ENCODE data around the gene CEP68.
"Not testable (repeated sequence)": the region's sequence is repeated elsewhere in the genome, so short reads cannot be mapped to it uniquely, and the experiment has no call there.

The CEP68 gene

GRCh38 chr2:65056215-65057053, at the start of gene CEP68:
TSS of gene CEP68 (plus strand) at chr2:65056416. CDS start at chr2:65069445, 13,029 bp downstream.
- peak; percentile 97 for DNase-seq

GRCh38 chr2:65013776-65014175, 42.4 kb upstream of the CEP68 start:
- no peak for DNase-seq

GRCh38 chr2:65015731-65016130, 40.5 kb upstream of the CEP68 start:
- DNase-seq: no peak

- no peak for DNase-seq
Observed at GRCh38 chr2:65016789-65017188, 39.4 kb upstream of the CEP68 start.

GRCh38 chr2:65017335-65017734, 38.9 kb upstream of the CEP68 start:
- no peak for DNase-seq

GRCh38 chr2:65018141-65018582, 38.1 kb upstream of the CEP68 start:
- DNase-seq: no peak

GRCh38 chr2:65019010-65019409, 37.2 kb upstream of the CEP68 start:
- no peak for DNase-seq

- DNase-seq: no peak
Observed at GRCh38 chr2:65019675-65020195, 36.5 kb upstream of the CEP68 start.

- DNase-seq: not testable (repeated sequence)
Observed at GRCh38 chr2:65020251-65020650, 36.0 kb upstream of the CEP68 start.

- DNase-seq: no peak
Observed at GRCh38 chr2:65020943-65021528, 35.2 kb upstream of the CEP68 start.

- no peak for DNase-seq
Observed at GRCh38 chr2:65021709-65022108, 34.5 kb upstream of the CEP68 start.

- DNase-seq: no peak
Observed at GRCh38 chr2:65022189-65022588, 34.0 kb upstream of the CEP68 start.

GRCh38 chr2:65023742-65024141, 32.5 kb upstream of the CEP68 start:
- no peak for DNase-seq

GRCh38 chr2:65024149-65024829, 31.9 kb upstream of the CEP68 start:
- no peak for DNase-seq

GRCh38 chr2:65025453-65026123, 30.6 kb upstream of the CEP68 start:
- no peak for DNase-seq

GRCh38 chr2:65026154-65026553, 30.1 kb upstream of the CEP68 start:
- DNase-seq: no peak

GRCh38 chr2:65026704-65027464, 29.3 kb upstream of the CEP68 start:
- DNase-seq: no peak

- no peak for DNase-seq
Observed at GRCh38 chr2:65027616-65028244, 28.5 kb upstream of the CEP68 start.

GRCh38 chr2:65030476-65031332, 25.5 kb upstream of the CEP68 start:
- DNase-seq: no peak

GRCh38 chr2:65031341-65032018, 24.7 kb upstream of the CEP68 start:
- no peak for DNase-seq
